HepG2 (cell line): ENCODE measurements around the gene RHBDF2. TPM values are rescaled to one million over a fixed set of nuclear protein-coding genes. Genes with fewer than 3 reads are reported as not detected.
A peak's percentile ranks its signal among the peaks of the same experiment; 100 is the strongest.

Source experiments
- AGO1 ChIP-seq: fragments of 200-400 bp; formaldehyde crosslinking; IDR thresholded peaks from 2 replicates; pipeline ENCODE4 v1.6.1; 2017; ENCODE audit warnings: mild to moderate bottlenecking, low read depth, low read length, moderate library complexity; ENCODE audit not compliant: poor library complexity, severe bottlenecking
- HOXA9 ChIP-seq: sonication (generic); formaldehyde crosslinking; IDR thresholded peaks from 2 replicates; pipeline ENCODE4 v1.8.1; 2022; ENCODE audit warnings: missing genetic modification reagents, mild to moderate bottlenecking, moderate library complexity, borderline replicate concordance
- MTA3 ChIP-seq: sonication (generic); formaldehyde crosslinking; IDR thresholded peaks from 2 replicates; pipeline ENCODE4 v1.4.0; 2020; ENCODE audit warnings: missing genetic modification reagents
- NCOA1 ChIP-seq: sonication (generic); formaldehyde crosslinking; IDR thresholded peaks from 2 replicates; pipeline ENCODE4 v1.9.0; 2021; ENCODE audit warnings: missing genetic modification reagents
- RXRB ChIP-seq: IDR thresholded peaks from 2 replicates; pipeline ENCODE4 v1.6.1; 2016; ENCODE audit warnings: borderline replicate concordance, missing genetic modification reagents, missing compliant biosample characterization
- SATB2 ChIP-seq: sonication (generic); formaldehyde crosslinking; IDR thresholded peaks from 2 replicates; pipeline ENCODE4 v1.5.0; 2020; ENCODE audit warnings: missing genetic modification reagents
- SSRP1 ChIP-seq: IDR thresholded peaks from 2 replicates; pipeline ENCODE4 v1.6.1; 2016; ENCODE audit warnings: control low read depth
- TSC22D2 ChIP-seq: sonication (generic); formaldehyde crosslinking; IDR thresholded peaks from 2 replicates; pipeline ENCODE4 v1.5.1; 2020; ENCODE audit warnings: missing genetic modification reagents, mild to moderate bottlenecking, borderline replicate concordance
- ZNF44 ChIP-seq: sonication (generic); formaldehyde crosslinking; IDR thresholded peaks from 2 replicates; pipeline ENCODE4 v1.5.1; 2020; ENCODE audit warnings: mild to moderate bottlenecking, missing genetic modification reagents
- ZNF441 ChIP-seq: sonication (generic); formaldehyde crosslinking; IDR thresholded peaks from 2 replicates; pipeline ENCODE4 v1.7.0; 2021; ENCODE audit warnings: missing genetic modification reagents, borderline replicate concordance
- polyA plus RNA-seq, 8 experiments: library from polyadenylated mRNA; depleted of rRNA in 3 of 8; stranded (reverse) in 7 of 8; unstranded in 1 of 8; fragments of >200 nt; fragmentation: Illumina TruSeq in 4 of 8; extraction: Trizol in 4 of 8; gene quantifications; 2 replicates each; pipeline versions ENCODE4 v1.2.1 to v1.2.3, GENCODE V29; 2011 to 2016; ENCODE audit warnings: low read depth in 4 of 8, missing spikeins in 1 of 8, mixed read lengths in 1 of 8; ENCODE audit not compliant: insufficient read depth in 1 of 8
- total RNA-seq, 5 experiments: library from RNA; depleted of rRNA; stranded (reverse); fragments of >200 nt; fragmentation: Illumina TruSeq; extraction: Trizol; gene quantifications; 2 replicates each; pipeline ENCODE4 v1.2.3, GENCODE V29; 2016; ENCODE audit warnings: low read depth in 1 of 5
- TF ChIP-seq, protein P1 (sequence below): sonication (generic); formaldehyde crosslinking; conservative IDR thresholded peaks from 2 replicates; pipeline ENCODE4 v1.4.0; 2020; ENCODE audit warnings: missing genetic modification reagents
- TF ChIP-seq, protein P2 (sequence below): sonication (generic); formaldehyde crosslinking; IDR thresholded peaks from 2 replicates; pipeline ENCODE4 v1.4.0; 2020; ENCODE audit warnings: missing genetic modification reagents
- TF ChIP-seq, protein P3 (sequence below): conservative IDR thresholded peaks from 2 replicates; pipeline ENCODE4 v1.6.1; 2018; ENCODE audit warnings: missing genetic modification reagents
- TF ChIP-seq, protein P4 (sequence below): sonication (generic); formaldehyde crosslinking; IDR thresholded peaks from 2 replicates; pipeline ENCODE4 v1.5.0; 2020; ENCODE audit warnings: missing genetic modification reagents, mild to moderate bottlenecking, borderline replicate concordance
- TF ChIP-seq, protein P5 (sequence below): IDR thresholded peaks from 2 replicates; pipeline ENCODE4 v1.6.1; 2016; ENCODE audit warnings: missing compliant biosample characterization, missing genetic modification reagents, borderline replicate concordance
- TF ChIP-seq, protein P6 (sequence below): IDR thresholded peaks from 2 replicates; pipeline ENCODE4 v1.6.1; 2018; ENCODE audit warnings: missing genetic modification reagents, mild to moderate bottlenecking, missing compliant biosample characterization

The RHBDF2 gene
- total and polyA plus RNA-seq, 2 of the 13 experiments (the other 11 are each of a cell fraction or from before 2014, with no cell fraction given) = 7.8 to 24.2 TPM

DNA sequence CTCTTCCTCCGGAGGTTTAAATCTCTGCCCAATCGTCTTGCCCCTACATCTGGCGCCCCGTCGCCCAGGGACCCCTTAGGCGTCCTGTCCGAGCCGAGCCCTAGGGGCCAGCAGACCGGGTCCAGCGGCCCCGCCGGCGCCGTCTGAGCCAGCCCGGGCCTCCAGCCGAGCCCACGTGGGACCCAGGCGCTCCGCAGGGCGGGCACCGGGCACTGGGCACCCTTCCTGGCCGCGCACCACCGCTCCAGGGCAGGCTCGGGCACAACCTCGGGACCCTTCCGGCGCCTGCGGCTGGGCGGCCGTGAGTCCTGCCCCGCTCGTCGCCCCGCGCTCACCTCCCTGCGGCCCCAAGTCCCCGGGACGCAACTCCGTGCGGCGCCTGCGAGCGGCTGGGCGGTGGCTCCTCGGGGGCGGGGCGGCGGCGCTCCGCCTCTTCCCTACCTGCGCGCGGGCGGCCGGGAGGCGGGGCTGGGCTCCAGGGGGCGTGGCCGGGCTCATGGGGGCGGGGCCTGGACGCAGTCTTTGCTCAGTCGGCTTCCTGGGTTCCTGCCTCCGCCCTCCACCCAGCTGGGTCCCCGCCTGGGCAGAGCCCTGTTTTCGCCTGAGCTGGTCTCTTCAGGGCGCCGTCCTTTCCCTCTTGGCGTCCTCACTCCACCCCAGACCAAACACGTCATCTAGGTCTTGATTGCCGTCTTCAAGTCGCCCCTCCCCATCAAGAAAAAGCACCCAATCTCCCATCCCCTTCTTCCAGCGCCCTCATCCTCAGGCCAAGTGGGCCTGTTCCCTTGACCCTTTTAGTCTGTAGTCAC lies at the start of gene RHBDF2 (continued):
- TF ChIP-seq, protein P1, sequence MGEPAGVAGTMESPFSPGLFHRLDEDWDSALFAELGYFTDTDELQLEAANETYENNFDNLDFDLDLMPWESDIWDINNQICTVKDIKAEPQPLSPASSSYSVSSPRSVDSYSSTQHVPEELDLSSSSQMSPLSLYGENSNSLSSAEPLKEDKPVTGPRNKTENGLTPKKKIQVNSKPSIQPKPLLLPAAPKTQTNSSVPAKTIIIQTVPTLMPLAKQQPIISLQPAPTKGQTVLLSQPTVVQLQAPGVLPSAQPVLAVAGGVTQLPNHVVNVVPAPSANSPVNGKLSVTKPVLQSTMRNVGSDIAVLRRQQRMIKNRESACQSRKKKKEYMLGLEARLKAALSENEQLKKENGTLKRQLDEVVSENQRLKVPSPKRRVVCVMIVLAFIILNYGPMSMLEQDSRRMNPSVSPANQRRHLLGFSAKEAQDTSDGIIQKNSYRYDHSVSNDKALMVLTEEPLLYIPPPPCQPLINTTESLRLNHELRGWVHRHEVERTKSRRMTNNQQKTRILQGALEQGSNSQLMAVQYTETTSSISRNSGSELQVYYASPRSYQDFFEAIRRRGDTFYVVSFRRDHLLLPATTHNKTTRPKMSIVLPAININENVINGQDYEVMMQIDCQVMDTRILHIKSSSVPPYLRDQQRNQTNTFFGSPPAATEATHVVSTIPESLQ = 0 out of 2 replicates have a peak, but pooled peaks have one; percentile 44
- TF ChIP-seq, protein P2, sequence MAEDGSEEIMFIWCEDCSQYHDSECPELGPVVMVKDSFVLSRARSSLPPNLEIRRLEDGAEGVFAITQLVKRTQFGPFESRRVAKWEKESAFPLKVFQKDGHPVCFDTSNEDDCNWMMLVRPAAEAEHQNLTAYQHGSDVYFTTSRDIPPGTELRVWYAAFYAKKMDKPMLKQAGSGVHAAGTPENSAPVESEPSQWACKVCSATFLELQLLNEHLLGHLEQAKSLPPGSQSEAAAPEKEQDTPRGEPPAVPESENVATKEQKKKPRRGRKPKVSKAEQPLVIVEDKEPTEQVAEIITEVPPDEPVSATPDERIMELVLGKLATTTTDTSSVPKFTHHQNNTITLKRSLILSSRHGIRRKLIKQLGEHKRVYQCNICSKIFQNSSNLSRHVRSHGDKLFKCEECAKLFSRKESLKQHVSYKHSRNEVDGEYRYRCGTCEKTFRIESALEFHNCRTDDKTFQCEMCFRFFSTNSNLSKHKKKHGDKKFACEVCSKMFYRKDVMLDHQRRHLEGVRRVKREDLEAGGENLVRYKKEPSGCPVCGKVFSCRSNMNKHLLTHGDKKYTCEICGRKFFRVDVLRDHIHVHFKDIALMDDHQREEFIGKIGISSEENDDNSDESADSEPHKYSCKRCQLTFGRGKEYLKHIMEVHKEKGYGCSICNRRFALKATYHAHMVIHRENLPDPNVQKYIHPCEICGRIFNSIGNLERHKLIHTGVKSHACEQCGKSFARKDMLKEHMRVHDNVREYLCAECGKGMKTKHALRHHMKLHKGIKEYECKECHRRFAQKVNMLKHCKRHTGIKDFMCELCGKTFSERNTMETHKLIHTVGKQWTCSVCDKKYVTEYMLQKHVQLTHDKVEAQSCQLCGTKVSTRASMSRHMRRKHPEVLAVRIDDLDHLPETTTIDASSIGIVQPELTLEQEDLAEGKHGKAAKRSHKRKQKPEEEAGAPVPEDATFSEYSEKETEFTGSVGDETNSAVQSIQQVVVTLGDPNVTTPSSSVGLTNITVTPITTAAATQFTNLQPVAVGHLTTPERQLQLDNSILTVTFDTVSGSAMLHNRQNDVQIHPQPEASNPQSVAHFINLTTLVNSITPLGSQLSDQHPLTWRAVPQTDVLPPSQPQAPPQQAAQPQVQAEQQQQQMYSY (CRISPR knock-in tag) = peak; percentile 46; the same call in 1 of the 2 replicates
- TF ChIP-seq HOXA9 (CRISPR knock-in tag) = no peak
- TF ChIP-seq, protein P3, sequence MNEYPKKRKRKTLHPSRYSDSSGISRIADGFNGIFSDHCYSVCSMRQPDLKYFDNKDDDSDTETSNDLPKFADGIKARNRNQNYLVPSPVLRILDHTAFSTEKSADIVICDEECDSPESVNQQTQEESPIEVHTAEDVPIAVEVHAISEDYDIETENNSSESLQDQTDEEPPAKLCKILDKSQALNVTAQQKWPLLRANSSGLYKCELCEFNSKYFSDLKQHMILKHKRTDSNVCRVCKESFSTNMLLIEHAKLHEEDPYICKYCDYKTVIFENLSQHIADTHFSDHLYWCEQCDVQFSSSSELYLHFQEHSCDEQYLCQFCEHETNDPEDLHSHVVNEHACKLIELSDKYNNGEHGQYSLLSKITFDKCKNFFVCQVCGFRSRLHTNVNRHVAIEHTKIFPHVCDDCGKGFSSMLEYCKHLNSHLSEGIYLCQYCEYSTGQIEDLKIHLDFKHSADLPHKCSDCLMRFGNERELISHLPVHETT (CRISPR knock-in tag) = no peak; the same call in 1 of the 2 replicates
- no peak; the same call in 1 of the 2 replicates for TF ChIP-seq ZNF44 (CRISPR knock-in tag)
- TF ChIP-seq RXRB = no peak
- TF ChIP-seq TSC22D2 (CRISPR knock-in tag) = no peak; the same call in 1 of the 2 replicates
- TF ChIP-seq SSRP1 (CRISPR knock-in tag) = 0 out of 2 replicates have a peak, but pooled peaks have one; percentile 39
- TF ChIP-seq, protein P4, sequence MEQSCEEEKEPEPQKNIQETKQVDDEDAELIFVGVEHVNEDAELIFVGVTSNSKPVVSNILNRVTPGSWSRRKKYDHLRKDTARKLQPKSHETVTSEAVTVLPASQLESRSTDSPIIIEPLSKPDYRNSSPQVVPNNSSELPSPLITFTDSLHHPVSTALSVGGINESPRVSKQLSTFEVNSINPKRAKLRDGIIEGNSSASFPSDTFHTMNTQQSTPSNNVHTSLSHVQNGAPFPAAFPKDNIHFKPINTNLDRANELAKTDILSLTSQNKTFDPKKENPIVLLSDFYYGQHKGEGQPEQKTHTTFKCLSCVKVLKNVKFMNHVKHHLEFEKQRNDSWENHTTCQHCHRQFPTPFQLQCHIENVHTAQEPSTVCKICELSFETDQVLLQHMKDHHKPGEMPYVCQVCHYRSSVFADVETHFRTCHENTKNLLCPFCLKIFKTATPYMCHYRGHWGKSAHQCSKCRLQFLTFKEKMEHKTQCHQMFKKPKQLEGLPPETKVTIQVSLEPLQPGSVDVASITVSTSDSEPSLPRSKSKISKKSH (CRISPR knock-in tag) = no peak; the same call in none of the 2 replicates
- TF ChIP-seq NCOA1 (CRISPR knock-in tag) = 0 out of 2 replicates have a peak, but pooled peaks have one; percentile 28
- TF ChIP-seq SATB2 (CRISPR knock-in tag) = no peak
- TF ChIP-seq AGO1 = no peak
- TF ChIP-seq, protein P5, sequence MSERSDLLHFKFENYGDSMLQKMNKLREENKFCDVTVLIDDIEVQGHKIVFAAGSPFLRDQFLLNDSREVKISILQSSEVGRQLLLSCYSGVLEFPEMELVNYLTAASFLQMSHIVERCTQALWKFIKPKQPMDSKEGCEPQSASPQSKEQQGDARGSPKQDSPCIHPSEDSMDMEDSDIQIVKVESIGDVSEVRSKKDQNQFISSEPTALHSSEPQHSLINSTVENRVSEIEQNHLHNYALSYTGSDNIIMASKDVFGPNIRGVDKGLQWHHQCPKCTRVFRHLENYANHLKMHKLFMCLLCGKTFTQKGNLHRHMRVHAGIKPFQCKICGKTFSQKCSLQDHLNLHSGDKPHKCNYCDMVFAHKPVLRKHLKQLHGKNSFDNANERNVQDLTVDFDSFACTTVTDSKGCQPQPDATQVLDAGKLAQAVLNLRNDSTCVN (CRISPR knock-in tag) = no peak
- TF ChIP-seq, protein P6, sequence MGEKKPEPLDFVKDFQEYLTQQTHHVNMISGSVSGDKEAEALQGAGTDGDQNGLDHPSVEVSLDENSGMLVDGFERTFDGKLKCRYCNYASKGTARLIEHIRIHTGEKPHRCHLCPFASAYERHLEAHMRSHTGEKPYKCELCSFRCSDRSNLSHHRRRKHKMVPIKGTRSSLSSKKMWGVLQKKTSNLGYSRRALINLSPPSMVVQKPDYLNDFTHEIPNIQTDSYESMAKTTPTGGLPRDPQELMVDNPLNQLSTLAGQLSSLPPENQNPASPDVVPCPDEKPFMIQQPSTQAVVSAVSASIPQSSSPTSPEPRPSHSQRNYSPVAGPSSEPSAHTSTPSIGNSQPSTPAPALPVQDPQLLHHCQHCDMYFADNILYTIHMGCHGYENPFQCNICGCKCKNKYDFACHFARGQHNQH (CRISPR knock-in tag) = 0 out of 2 replicates have a peak, but pooled peaks have one; percentile 38
- peak; percentile 36 for TF ChIP-seq ZNF441
- no peak for TF ChIP-seq MTA3 (CRISPR knock-in tag)
